Neutrophil (primary cell): Measurements from ENCODE around the gene MED12L.

Experiments
- H3K27ac ChIP-seq: fragments of 200-600 bp; sonication (generic); 2 replicates; pipeline ENCODE4 v1.5.1; 2016; ENCODE audit warnings: mild to moderate bottlenecking, moderate library complexity
- H3K27me3 ChIP-seq: fragments of 200-600 bp; sonication (generic); 2 replicates; pipeline ENCODE4 v1.6.0; 2016; ENCODE audit warnings: mild to moderate bottlenecking
- H3K36me3 ChIP-seq: fragments of 200-600 bp; sonication (generic); 2 replicates; pipeline ENCODE4 v1.5.1; 2017
- H3K4me1 ChIP-seq, 2 experiments: fragments of 200-600 bp in 1 of 2; sonication (generic) in 1 of 2; 1 replicate in 1 of 2; 2 replicates in 1 of 2; pipeline versions ENCODE4 v1.5.1 to v1.6.1; 2013 to 2016; ENCODE audit warnings: low read depth in 1 of 2, low read length in 1 of 2, mild to moderate bottlenecking in 1 of 2, moderate library complexity in 1 of 2; ENCODE audit not compliant: control insufficient read depth in 1 of 2, insufficient read depth in 1 of 2
- H3K4me3 ChIP-seq, 2 experiments: fragments of 200-600 bp in 1 of 2; sonication (generic) in 1 of 2; 1 replicate in 1 of 2; 2 replicates in 1 of 2; pipeline ENCODE4 v1.5.1; 2013 to 2016; ENCODE audit warnings: low read depth in 1 of 2, low read length in 1 of 2, mild to moderate bottlenecking in 1 of 2, moderate library complexity in 1 of 2
- H3K9me3 ChIP-seq: fragments of 200-600 bp; sonication (generic); 2 replicates; pipeline ENCODE4 v1.5.1; 2016
- CTCF ChIP-seq: fragments of 200-600 bp; sonication (generic); IDR thresholded peaks from 2 replicates; pipeline ENCODE4 v1.5.1; 2016; ENCODE audit warnings: antibody characterized with exemption

MED12L gene

DNA sequence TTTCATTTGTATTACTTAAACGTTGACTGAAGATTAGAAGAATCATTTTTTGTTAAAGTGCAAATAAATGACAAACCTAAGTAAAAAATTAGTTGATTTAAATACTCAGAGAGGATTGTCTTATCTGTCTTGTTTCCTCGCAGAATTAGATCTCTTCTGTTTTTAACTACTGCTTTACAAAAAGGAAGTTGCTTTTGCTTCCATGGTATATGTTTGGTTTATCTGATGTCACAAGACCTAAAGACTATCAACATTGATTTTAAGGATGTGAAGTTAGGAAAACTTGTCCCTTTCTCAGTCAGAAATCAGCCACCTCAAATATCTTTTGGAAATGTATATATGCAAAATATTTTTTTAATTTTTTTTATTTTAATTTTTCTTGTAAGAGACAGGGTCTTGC, 88.9 kb downstream of the MED12L start:
- H3K36me3 ChIP-seq, result no peaks in the 10 kb centered on the region
- no peak overlapping the region for H3K27ac ChIP-seq
- no peak overlapping the region for H3K4me3 ChIP-seq
- no peak for TF ChIP-seq CTCF
- no peaks in the 10 kb centered on the region for H3K9me3 ChIP-seq
- H3K27me3 ChIP-seq, result no peaks in the 10 kb centered on the region
- H3K4me1 ChIP-seq, result peaks cover 26 to 31% of the 10 kb centered on the region in 2 experiments

DNA sequence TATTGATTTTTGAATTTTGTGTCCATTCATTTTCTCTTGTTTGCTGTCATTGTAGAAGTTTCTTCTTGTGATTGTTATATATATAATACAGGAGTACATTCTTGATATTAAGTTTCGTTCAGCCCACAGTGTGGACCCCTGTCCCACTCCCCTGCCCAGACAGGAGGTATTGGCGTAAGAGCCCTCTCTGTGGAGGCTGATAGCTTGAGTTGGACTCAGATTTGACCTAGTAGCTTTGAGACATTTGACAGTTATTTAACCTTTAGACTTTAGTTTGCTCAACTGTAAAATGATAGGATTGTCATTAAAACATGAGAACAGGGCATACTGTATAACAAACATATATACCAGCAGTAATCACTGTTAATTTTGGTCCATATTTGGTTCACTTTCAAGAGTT, 90.5 kb downstream of the MED12L start:
- no peaks in the 10 kb centered on the region for H3K27me3 ChIP-seq

GRCh38 chr3:151178208-151178845, 92.9 kb downstream of the MED12L start:
- Histone ChIP-seq H3K36me3 (no peaks in the 10 kb centered on the region), H3K9me3 (no peaks in the 10 kb centered on the region), H3K27ac (no peak overlapping the region), H3K4me3 (no peak overlapping the region), H3K4me1 (peaks cover 0 to 5% of the 10 kb centered on the region in 2 experiments), H3K27me3 (no peaks in the 10 kb centered on the region)
- TF ChIP-seq CTCF, result no peak

More for the DNA sequence above, 90.5 kb downstream of the MED12L start:
- no peak overlapping the region for H3K27ac ChIP-seq
- peaks cover 10 to 15% of the 10 kb centered on the region in 2 experiments for H3K4me1 ChIP-seq
- H3K9me3 ChIP-seq, result no peaks in the 10 kb centered on the region
- no peaks in the 10 kb centered on the region for H3K36me3 ChIP-seq
- TF ChIP-seq CTCF, result no peak
- H3K4me3 ChIP-seq, result no peak overlapping the region

DNA sequence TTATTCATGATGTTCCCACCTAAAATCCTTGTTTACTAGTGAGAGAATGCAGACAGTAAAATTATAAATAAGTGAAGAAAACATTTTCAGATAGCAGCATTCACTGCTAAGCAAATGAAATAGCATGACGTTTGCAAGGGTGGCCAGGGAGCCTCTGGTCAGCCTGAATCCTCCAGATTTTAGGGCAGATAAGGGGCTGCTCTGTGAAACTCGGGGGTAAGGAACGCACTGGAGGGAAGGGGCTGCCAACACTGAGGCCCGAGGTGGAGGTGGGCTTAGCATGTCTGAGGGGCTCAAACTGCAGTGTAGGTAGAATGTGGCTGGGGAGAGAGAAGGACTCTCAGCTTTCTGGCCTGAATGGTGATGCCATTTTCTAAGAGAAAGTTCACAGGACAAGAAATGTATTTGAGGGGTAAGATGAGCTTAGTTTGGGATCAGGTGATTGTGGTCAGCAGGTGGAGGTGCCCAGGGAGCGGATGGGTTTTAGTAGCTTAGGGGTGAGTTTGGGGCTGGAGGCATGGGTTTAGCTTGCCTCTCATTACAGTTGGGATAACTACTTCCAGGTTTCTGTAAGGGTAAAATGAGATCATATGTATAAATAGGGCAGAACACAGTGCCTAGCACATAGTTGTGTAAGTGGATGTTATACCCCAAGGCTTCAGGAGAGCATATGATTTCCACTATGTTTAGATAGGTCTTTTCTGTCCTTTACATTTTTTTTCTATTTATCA, 97.0 kb downstream of the MED12L start:
- no peak overlapping the region for H3K27ac ChIP-seq
- no peaks in the 10 kb centered on the region for H3K4me1 ChIP-seq
- no peaks in the 10 kb centered on the region for H3K9me3 ChIP-seq
- no peak for TF ChIP-seq CTCF
- no peak overlapping the region for H3K4me3 ChIP-seq
- no peaks in the 10 kb centered on the region for H3K36me3 ChIP-seq
- no peaks in the 10 kb centered on the region for H3K27me3 ChIP-seq

GRCh38 chr3:151183265-151183671, 97.8 kb downstream of the MED12L start:
- no peak for TF ChIP-seq CTCF
- Histone ChIP-seq H3K4me3 (no peak overlapping the region), H3K27ac (no peak overlapping the region), H3K4me1 (no peaks in the 10 kb centered on the region), H3K36me3 (no peaks in the 10 kb centered on the region), H3K27me3 (no peaks in the 10 kb centered on the region), H3K9me3 (no peaks in the 10 kb centered on the region)
